Cardiac fibroblast (primary cell): ENCODE measurements around the gene TNFRSF21.
A peak's percentile ranks its signal among the peaks of the same experiment; 100 is the strongest.

Source experiments
- DNase-seq, 2 donors: peaks; one replicate each; pipeline versions ENCODE4 v3.0.0 to v3.0.0-alpha.2; 2010; ENCODE audit warnings: low read depth in 2 of 2
- H3K4me3 ChIP-seq, 2 donors: replicated peaks in 1 of 2; 1 replicate in 1 of 2; 2 replicates in 1 of 2; pipeline ENCODE4 v1.5.1; 2011; ENCODE audit warnings: low read depth in 2 of 2, low read length in 2 of 2, mild to moderate bottlenecking in 2 of 2, moderate library complexity in 1 of 2
- CTCF ChIP-seq: IDR thresholded peaks from one replicate; pipeline ENCODE4 v1.5.1; 2011; ENCODE audit warnings: low read depth, mild to moderate bottlenecking, low read length, inconsistent platforms

TNFRSF21 gene

GRCh38 chr6:47309291-47310130, at the start of gene TNFRSF21:
Gene TNFRSF21 (minus strand): TSS chr6:47309905. CDS start chr6:47309511, 394 bp downstream.
- TF ChIP-seq CTCF = peak; percentile 96
- peak; percentile 92 to 93 for DNase-seq
- H3K4me3 ChIP-seq = peak within 1 kb of the TSS; percentile 83 to 91

GRCh38 chr6:47358440-47359225, 48.9 kb upstream of the TNFRSF21 start:
- no peak for TF ChIP-seq CTCF
- no peak overlapping the region for H3K4me3 ChIP-seq
- no peak for DNase-seq

- DNase-seq = no peak
- H3K4me3 ChIP-seq = no peak overlapping the region
- no peak for TF ChIP-seq CTCF
Measured at GRCh38 chr6:47357827-47358226, 48.1 kb upstream of the TNFRSF21 start.

GRCh38 chr6:47355496-47355895, 45.8 kb upstream of the TNFRSF21 start:
- TF ChIP-seq CTCF = no peak
- DNase-seq = no peak
- no peak overlapping the region for H3K4me3 ChIP-seq

- peak; percentile 40 to 54 for DNase-seq
Measured at GRCh38 chr6:47353871-47354270, 44.2 kb upstream of the TNFRSF21 start.

GRCh38 chr6:47352966-47353365, 43.3 kb upstream of the TNFRSF21 start:
- DNase-seq = no peak
- no peak overlapping the region for H3K4me3 ChIP-seq
- no peak for TF ChIP-seq CTCF

More at GRCh38 chr6:47353871-47354270, 44.2 kb upstream of the TNFRSF21 start:
- no peak overlapping the region for H3K4me3 ChIP-seq
- TF ChIP-seq CTCF = no peak
